GM21367 (cell line): ENCODE results near the gene C1orf35.

Experiments used
- ATAC-seq: cut with Tn5 transposase; IDR thresholded peaks from one replicate; pipeline ENCODE4 v1.9.1; 2021; ENCODE audit not compliant: unreplicated experiment

C1orf35 gene

DNA sequence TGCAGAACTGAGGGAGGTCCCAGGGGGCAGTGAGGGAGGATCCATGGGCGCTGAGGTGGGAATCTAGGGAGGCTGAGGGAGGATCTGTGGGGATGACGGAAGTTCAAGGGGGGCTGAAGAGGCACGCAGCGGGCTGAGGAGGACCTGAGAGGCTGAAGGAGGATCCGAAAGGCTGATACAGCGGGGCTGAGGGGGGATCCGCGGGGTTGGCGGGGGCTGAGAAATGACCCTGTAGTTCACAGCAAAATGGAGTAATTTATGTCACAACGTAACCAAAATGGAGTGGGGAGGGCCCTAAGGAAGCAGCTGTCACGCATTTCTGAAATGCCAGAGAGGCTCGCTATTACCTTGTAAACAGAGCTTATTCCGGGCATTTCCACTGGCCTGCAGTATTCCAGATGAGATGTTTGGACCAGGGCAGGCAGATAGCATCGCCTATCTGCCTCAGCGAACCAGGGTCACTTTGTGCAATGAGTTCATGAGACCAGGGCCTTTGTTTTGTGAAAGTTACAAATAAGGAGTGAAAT lies 6.9 kb upstream of the C1orf35 start:
- ATAC-seq = peak; percentile 5

DNA sequence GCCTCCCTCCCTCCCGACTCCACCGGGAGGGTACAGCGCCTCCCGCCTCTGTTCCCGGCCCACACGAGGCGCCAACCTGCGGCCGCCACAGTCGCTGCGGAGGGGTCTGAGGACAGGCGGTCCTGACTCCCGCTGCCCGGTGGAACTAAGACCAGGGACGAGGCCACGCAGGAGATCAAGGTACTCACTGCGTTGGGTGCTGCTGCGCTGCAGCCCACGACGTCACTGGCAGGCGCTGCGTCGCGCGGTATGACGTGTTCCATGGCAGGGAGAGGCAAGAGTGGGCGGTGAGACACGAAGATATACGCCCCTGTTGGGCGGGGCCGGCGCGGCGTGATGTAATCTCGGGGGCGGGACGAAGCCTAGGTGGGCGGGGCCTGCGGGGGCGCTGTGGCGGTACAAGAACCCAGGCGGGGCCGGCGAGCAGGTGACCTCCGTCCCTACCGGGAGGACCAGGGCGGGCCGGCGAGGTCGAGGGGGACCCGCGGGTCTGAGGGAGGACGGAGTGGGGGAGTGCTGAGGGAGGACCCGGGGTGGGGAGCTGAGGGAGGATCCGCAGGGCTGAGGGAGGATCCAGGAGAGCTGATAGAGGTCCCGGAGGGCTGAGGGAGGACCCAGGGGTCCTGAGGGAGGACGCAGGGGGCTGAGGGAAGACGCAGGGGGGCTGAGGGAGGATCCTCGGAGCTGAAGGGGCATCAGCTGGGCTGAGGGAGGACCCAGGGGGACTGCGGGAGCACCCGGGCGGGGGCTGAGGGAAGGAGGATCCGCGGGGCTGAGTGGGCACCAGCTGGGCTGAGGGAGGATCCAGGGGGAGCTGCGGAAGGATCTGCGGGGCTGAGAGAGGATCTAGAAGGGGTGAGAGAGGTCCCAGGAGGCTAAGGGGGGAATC lies 6.2 kb upstream of the C1orf35 start, which contains the start of gene MRPL55:
Gene MRPL55 (minus strand): TSS at position 227 of the 889 bp plus-strand sequence. CDS start 1,039 bp downstream, outside the sequence.
- peak; percentile 85 for ATAC-seq

DNA sequence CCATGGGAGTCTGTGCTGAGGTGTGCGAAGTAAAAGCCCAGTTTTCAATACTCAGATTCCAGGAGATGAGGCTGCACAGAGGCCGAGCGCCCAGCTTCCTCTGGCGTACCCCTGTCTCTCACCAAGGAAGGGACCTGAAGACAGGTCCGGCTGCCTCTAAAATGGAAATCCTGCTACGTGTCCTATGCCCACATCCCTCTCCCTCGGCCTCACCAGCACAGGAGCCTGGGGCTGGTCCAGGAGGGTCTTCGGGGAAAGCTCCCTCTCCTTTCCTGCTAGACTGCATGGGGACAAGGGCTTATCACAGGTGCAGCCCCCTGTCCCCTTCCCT lies 5.6 kb upstream of the C1orf35 start:
- ATAC-seq = no peak

DNA sequence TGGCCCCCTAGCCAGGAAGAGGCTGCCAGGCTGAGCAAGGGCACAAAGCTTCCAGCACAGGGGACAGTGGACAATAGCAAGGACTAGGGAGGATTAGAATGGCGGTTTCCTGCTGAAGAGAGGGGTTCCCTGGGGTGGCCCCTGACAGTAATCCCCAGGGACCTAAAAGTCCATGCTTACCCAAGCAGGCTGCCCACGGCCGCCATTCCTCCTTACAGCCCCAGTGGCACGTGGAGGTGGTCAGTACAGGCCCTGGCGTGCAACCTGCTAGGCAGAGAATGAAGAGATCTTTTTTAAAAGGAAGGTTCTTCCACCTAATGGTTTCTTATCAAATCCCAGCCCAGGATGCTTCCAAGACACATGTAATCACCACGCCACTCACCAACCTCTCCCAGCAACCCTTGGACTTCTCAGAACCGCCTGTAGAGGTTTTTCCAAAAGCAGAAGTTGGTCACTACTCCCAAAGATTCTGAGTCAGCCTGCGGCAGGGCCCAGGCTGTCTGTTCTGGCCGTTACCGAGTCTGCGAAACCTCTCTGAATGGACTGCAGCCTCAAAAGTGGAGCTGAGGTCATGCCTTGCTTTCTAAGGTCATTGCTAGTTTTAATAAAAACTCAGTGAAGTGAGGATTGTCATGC lies 5.0 kb upstream of the C1orf35 start:
- ATAC-seq = no peak

DNA sequence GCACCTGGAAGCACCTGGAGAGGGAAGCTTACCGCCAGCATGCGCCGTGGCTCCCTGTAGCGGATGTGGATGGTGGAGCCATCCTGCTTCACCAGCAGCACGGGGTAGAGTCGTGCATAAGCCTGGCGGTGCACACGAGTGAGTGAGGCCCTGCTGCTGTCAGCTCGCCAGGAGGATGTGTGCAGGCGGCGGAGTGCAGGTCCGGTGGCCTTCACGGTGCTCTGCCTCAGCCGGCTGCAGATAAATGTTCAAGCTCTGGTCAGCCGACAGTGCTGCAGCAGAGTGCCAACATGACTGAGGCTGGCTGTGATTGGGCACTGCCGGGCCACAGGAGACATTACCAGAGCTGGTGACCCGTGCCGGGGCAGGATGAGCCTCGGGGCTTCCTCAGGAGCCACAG lies 4.5 kb upstream of the C1orf35 start:
- no peak for ATAC-seq

DNA sequence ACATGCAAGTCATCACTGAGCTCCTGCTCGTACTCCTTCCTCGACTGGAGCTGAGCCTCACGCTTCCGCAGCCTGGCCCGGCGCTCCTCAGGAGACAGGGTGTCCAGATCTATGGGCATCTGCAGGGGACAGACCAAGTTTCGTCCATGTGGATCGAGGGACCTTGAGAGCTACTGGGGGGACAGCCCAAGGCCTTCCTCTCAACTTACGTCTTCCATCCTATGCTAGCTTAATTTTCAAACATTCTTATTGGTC lies 3.6 kb upstream of the C1orf35 start:
- ATAC-seq = no peak

DNA sequence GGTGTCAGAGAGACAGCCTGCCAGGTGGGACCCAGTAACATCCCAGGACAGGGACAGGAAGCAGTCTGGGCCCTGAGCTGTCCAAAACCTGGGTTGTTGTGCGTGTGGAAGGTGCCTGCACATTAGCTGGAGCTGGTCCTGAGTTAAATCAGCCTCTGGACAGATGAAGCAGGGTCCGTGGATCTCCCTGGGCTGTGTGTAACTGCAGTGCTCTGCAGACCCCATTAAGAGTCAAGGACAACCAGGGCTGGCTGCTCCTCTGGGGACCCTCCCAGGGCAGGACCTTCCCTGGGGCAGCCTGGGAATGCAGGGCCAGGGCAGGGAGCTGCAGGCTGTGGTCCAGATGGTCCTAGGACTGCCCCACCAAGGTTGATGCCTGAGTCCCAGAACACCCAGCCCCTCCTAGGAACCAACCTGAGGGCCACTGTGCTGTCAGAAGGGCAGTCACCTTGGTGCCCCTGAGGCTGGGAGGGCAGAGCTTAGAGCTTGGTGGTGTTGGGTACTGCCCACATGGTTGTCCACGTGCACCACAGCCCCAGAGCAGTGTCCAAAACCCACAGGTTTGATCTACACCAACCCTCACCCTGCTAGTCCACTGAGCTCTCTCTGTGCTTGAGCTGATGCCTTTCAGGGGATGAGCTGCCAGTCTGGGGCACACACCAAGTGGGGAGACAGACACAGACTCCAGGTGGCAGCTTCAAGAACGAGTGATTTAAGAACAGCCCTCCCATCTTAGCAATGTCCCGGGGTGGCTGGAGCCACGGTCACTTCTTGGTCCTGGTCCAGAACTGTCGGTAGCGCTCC lies 3.1 kb upstream of the C1orf35 start:
- ATAC-seq = no peak

DNA sequence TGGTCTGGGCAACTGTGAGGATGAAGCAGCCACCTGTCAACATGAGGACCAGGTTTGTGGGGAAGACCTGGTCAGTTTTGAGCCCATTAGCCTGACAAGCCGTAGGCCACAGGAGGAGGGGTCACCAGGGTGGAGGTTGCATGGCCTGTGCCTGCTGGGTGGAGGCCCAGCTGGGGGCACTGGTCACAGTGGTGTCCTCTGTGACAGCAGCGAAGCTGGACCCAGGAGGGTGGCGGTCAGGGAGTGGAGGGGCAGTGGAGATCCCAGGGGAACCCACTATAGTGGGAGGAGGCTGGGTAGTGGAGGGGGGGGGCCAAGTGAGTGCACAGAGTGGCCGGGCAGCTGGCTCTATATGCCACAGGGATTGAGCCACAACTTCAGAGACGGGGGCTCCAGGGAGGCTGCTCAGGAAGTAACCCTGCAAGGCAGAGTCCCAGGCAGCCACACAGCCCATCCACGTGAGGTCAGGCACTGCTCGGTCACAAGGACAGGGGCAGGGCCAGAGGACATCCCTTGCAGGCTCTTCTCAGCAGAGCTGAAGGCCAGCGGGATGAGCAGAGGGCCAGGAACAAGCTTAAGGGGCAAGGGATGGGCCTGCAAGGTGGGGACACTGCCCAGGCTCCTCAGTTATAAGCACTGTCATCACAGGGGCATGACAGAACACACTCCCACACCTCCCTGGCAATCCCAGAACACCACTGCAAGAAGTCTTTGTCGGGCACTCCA lies 2.3 kb upstream of the C1orf35 start:
- ATAC-seq = no peak

DNA sequence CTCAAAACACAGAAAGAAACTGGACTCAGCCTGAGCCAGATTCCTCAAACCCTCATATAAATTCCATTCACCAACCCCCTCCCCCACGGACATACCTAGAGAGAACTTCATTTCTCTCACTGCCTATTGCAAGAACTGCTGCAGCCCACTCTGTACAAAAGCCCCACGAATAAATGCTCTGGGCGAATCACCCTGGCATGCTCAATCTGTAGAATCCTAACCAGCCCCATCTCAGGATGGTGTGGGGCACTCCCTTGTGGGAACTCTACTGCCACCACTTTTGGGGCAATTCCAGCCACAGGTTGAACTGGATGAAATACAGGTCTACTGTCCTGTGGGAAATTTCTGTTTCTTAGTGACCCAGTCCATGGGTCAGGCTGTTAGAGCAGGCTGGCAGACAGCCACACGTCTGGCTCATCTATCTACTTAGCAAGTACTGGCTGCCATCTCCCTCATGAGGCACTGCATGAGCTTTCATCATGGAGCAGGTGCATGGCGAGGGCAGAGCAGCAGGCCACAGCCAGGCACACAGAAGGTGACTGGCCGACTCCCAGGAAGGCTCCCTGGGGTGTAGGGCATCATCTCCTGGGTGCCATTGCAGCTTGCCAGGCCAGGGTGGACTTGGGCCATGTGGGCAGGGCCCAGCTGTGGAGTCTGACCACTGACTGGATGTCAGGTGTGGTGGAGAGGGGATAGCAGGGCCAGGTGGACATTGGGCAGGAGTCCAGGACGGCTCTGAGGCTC lies 1.6 kb upstream of the C1orf35 start:
- ATAC-seq = no peak

DNA sequence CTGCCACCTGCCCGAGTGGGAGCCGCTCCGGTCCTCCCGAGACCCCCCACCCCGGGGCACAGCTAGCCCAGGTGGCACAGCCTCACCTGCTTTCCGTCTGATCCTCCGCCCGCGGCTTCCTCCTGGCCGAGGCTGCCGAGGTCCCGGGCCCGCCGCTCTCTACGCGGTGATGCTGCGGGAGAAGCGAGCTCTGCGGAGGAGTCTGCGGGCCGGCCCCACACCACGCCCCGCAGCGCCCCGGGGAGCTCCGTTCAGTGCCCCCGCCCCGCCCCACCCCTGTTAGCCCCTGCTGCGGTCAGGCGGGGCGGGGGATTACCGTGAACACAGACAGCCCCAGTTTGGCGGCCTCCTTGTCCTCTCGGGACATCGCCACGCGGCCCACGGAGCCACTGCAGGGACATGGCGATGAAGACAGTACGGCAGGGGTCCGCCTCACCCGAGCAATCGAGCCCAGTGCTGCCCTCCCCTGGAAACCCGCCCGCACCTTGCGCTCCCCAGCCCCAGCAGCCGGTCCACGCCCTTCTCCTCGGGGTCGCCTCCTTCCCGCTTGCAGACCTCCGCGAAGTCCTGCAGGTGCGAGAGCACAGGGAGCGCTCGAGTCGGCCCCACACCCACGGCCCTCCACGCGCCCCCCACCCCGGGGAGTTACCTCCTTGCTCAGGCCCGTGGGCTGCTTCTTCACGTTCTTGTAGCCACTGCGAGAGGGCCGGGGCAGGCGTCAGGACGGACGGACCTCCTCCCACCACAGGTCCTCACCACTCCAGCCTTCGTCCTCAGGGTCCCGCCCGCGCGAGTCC lies 933 bp downstream of the C1orf35 start:
- peak; percentile 30 for ATAC-seq

DNA sequence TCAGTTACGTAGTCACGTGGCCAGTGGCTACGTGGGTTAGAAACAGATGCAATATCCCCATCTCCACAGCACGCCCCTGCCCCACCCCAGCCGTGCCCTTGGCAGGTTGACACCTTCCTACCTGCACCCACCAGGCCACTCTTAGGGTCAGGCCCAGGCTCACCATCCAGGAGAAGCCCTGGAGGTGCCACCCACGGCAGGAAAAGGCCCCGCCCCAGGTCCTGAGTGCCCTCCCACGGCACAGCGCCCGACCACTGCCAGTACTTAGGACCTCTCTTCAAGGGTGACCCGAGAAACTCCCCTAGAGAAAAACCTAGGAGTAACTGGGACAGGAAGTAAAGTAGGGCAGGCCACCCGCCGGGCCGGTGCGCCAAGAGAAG lies 1.5 kb downstream of the C1orf35 start:
- ATAC-seq = no peak

DNA sequence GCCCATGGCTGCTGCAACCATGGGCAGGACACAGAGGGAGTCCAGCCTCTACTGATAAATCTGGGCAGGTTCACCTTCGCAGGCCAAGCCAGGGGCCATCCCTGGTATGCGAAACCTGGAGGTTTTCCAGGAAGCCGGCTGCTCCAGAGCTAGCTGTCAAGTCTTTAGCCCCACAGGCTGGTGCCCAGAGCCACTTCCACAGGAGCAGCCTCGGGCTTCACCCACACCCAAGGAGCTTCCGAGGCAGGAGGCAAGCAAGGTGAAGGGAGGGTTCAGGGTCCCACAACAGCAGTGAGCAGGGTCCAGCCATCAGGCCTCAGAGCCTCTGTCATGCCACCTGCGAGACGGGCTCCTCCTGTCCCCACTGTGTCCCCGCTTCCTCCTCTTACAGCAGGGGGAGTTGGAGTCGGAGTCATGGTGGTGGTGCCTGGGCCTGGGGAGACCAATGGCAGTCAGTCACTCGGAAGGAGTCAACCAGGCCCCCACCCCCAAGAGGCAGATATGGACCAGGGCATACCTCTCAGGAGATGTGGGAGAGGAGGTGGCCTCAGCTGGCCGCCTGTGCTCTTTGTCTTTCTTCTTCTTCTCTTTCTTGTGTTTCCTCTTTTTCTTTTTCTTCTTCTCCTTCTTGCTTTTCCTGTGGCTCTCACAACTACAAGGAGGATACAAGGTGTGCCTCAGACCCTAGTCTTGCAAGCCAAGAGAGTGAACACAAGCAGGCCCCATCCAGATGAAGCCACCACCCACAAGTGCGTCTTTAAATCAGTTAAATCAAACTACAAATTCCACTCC lies 2.1 kb downstream of the C1orf35 start:
- no peak for ATAC-seq

DNA sequence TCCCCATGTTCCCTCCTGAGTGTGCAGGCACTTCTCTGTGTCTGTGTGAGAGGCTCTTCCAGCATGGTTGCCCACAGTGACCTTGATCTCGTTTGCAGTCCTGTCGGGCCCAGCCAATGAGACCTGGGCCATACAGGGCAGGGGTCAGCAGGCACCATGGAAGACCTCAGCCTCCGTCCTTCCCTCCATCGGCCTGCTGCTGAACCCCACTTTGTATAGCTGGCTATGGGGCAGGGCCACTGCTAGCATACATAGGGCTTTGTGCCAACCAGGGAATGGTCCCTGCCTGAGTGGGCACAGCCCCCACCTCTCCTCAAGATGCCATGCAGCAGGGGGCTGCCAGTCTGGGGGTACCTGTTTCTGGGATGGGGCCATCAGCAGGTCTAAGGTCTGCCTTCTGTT lies 3.8 kb downstream of the C1orf35 start:
- no peak for ATAC-seq

DNA sequence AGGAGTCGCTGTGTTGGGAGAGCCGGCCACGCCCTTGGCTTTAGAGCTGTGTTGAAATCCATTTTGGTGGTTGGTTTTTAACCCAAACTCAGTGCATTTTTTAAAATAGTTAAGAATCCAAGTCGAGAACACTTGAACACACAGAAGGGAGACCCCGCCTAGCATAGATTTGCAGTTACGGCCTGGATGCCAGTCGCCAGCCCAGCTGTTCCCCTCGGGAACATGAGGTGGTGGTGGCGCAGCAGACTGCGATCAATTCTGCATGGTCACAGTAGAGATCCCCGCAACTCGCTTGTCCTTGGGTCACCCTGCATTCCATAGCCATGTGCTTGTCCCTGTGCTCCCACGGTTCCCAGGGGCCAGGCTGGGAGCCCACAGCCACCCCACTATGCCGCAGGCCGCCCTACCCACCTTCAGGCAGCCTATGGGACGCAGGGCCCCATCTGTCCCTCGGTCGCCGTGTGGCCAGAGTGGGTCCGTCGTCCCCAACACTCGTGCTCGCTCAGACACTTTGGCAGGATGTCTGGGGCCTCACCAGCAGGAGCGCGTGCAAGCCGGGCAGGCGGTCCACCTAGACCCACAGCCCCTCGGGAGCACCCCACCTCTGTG lies 4.7 kb downstream of the C1orf35 start:
- no peak for ATAC-seq

DNA sequence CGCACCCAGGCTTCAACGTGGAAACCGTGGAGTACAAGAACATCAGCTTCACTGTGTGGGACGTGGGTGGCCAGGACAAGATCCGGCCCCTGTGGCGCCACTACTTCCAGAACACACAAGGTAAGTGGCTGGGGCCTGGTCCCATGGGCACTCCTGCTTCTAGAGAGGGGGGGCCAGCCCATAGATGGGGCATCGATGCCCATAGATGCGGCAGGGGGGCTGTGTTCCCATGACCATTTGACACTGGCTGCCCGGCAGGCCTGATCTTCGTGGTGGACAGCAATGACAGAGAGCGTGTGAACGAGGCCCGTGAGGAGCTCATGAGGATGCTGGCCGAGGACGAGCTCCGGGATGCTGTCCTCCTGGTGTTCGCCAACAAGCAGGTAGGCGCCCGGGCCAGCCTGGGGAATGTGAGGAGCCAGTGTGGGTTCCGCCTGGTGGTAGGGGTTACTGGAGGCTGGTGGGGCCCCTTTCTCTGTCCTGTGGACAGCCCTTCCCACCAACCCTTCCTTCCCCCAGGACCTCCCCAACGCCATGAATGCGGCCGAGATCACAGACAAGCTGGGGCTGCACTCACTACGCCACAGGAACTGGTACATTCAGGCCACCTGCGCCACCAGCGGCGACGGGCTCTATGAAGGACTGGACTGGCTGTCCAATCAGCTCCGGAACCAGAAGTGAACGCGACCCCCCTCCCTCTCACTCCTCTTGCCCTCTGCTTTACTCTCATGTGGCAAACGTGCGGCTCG lies 5.6 kb downstream of the C1orf35 start:
- ATAC-seq = no peak

DNA sequence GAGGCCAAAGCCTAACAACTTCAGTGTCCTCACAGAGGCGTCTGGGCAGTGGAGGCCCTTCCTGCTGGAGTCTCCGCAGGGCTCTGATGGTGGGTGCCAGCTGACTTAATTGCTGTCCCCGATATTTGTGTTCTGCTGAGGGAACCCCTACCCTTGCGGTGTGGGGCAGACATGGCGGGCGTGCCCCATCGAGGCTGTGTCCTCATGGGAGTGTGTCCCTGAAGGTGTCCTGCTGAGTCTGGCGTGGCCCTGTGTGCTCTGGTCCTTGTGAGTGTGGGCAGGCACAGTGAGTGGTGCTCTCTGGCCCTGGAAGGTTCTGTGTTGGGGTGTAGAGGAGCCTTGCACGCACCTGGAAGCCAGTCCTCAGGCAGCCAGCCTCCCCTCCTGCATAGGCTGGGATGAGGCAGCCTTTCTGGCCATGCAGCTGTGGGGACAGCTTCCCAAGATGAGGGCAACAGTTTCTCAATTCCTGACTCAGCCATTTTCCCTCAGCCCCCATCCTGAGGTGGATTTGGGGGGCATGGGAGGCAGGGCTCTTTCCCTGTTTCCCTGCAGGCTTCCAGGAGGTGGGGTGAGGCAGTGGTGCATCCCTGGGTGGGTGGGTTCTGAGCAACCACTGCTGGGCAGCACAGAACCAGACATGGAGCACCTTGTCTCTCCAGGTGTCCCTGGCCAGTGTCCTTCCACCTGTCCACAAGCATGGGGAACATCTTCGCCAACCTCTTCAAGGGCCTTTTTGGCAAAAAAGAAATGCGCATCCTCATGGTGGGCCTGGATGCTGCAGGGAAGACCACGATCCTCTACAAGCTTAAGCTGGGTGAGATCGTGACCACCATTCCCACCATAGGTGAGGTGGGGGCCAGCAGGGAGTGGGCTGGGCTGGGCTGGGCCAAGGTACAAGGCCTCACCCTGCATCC lies 6.5 kb downstream of the C1orf35 start:
- ATAC-seq = no peak

DNA sequence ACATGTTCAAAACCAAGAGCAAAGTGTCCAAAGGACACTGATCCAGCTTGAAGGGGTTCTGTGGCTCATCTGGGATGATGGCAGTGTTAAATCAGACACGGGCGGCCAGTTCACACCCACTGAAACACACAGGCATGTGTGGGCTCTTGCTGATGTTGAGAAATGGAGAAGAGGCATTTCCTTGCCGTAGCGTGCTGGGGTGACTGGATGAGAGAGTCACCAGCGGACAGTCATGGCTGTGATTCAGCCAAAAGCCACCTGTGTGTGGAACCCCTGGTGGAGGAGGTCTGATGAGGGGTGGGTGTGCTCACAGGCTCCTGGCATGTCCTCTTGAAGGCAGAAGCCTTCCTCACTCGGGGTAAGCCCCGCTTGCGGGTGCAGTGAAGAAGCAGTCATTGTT lies 7.2 kb downstream of the C1orf35 start:
- no peak for ATAC-seq
